ENCODE results near the gene SGTA.
"Not testable (repeated sequence)": the region's sequence is repeated elsewhere in the genome, so short reads cannot be mapped to it uniquely, and the experiment has no call there.

Gene SGTA

GRCh38 chr19:2716275-2716650 lies 66.8 kb downstream of the SGTA start:
- Histone ChIP-seq H3K9ac (ENCODE audit: low read depth, low read length) (no peak overlapping the region), H3K4me3 (ENCODE audit: low read length) (no peak overlapping the region), H3K4me1 (ENCODE audit: control insufficient read depth, insufficient read depth, low read length) (peaks cover 11% of the 10 kb centered on the region), H3K9me3 (replicated peaks; ENCODE audit: low read length) (peaks cover 9% of the 10 kb centered on the region), H3K27me3 (ENCODE audit: control insufficient read depth, insufficient read depth, low read length) (no peaks in the 10 kb centered on the region), H3K36me3 (ENCODE audit: insufficient read depth, low read length) (no peaks in the 10 kb centered on the region), H3K4me2 (ENCODE audit: low read length) (no peak overlapping the region)

GRCh38 chr19:2715470-2716274 lies 67.4 kb downstream of the SGTA start:
- Histone ChIP-seq H3K4me3 (ENCODE audit: low read length) (no peak overlapping the region), H3K9me3 (replicated peaks; ENCODE audit: low read length) (peaks cover 9% of the 10 kb centered on the region), H3K4me2 (ENCODE audit: low read length) (no peak overlapping the region), H3K27me3 (ENCODE audit: control insufficient read depth, insufficient read depth, low read length) (no peaks in the 10 kb centered on the region), H3K9ac (ENCODE audit: low read depth, low read length) (no peak overlapping the region), H3K36me3 (ENCODE audit: insufficient read depth, low read length) (no peaks in the 10 kb centered on the region), H3K4me1 (ENCODE audit: control insufficient read depth, insufficient read depth, low read length) (peaks cover 11% of the 10 kb centered on the region)

- H3K4me1 ChIP-seq (ENCODE audit: control insufficient read depth, insufficient read depth, low read length): peaks cover 2% of the 10 kb centered on the region
- H3K4me2 ChIP-seq (ENCODE audit: low read length): no peak overlapping the region
- H3K9ac ChIP-seq (ENCODE audit: low read depth, low read length): no peak overlapping the region
- no peaks in the 10 kb centered on the region for H3K36me3 ChIP-seq (ENCODE audit: insufficient read depth, low read length)
- no peak overlapping the region for H3K4me3 ChIP-seq (ENCODE audit: low read length)
- H3K9me3 ChIP-seq (replicated peaks; ENCODE audit: low read length): peaks cover 9% of the 10 kb centered on the region
- no peaks in the 10 kb centered on the region for H3K27me3 ChIP-seq (ENCODE audit: control insufficient read depth, insufficient read depth, low read length)
Measured at GRCh38 chr19:2714531-2715269, 68.4 kb downstream of the SGTA start.

- H3K9ac ChIP-seq (ENCODE audit: low read depth, low read length); H3K4me2 ChIP-seq (ENCODE audit: low read length); H3K4me1 ChIP-seq (ENCODE audit: control insufficient read depth, insufficient read depth, low read length); H3K4me3 ChIP-seq (ENCODE audit: low read length); H3K36me3 ChIP-seq (ENCODE audit: insufficient read depth, low read length); H3K9me3 ChIP-seq (replicated peaks; ENCODE audit: low read length); H3K27me3 ChIP-seq (ENCODE audit: control insufficient read depth, insufficient read depth, low read length): not testable (repeated sequence)
Measured at GRCh38 chr19:2714102-2714501, 69.0 kb downstream of the SGTA start.

GRCh38 chr19:2713170-2713569 lies 69.9 kb downstream of the SGTA start:
- not testable (repeated sequence) for H3K9ac ChIP-seq (ENCODE audit: low read depth, low read length); H3K9me3 ChIP-seq (replicated peaks; ENCODE audit: low read length); H3K4me3 ChIP-seq (ENCODE audit: low read length); H3K4me2 ChIP-seq (ENCODE audit: low read length); H3K27me3 ChIP-seq (ENCODE audit: control insufficient read depth, insufficient read depth, low read length); H3K4me1 ChIP-seq (ENCODE audit: control insufficient read depth, insufficient read depth, low read length); H3K36me3 ChIP-seq (ENCODE audit: insufficient read depth, low read length)

- H3K4me2 ChIP-seq (ENCODE audit: low read length): no peak overlapping the region
Measured at GRCh38 chr19:2711875-2712205, 71.2 kb downstream of the SGTA start.

GRCh38 chr19:2711172-2711874 lies 71.8 kb downstream of the SGTA start:
- Histone ChIP-seq H3K9me3 (replicated peaks; ENCODE audit: low read length) (peaks cover 9% of the 10 kb centered on the region), H3K36me3 (ENCODE audit: insufficient read depth, low read length) (no peaks in the 10 kb centered on the region), H3K4me2 (ENCODE audit: low read length) (no peak overlapping the region), H3K27me3 (ENCODE audit: control insufficient read depth, insufficient read depth, low read length) (no peaks in the 10 kb centered on the region), H3K4me1 (ENCODE audit: control insufficient read depth, insufficient read depth, low read length) (no peaks in the 10 kb centered on the region), H3K4me3 (ENCODE audit: low read length) (no peak overlapping the region), H3K9ac (ENCODE audit: low read depth, low read length) (no peak overlapping the region)

More at GRCh38 chr19:2711875-2712205, 71.2 kb downstream of the SGTA start:
- H3K4me3 ChIP-seq (ENCODE audit: low read length): no peak overlapping the region
- no peaks in the 10 kb centered on the region for H3K27me3 ChIP-seq (ENCODE audit: control insufficient read depth, insufficient read depth, low read length)
- H3K36me3 ChIP-seq (ENCODE audit: insufficient read depth, low read length): no peaks in the 10 kb centered on the region
- H3K4me1 ChIP-seq (ENCODE audit: control insufficient read depth, insufficient read depth, low read length): no peaks in the 10 kb centered on the region
- peaks cover 9% of the 10 kb centered on the region for H3K9me3 ChIP-seq (replicated peaks; ENCODE audit: low read length)
- no peak overlapping the region for H3K9ac ChIP-seq (ENCODE audit: low read depth, low read length)

GRCh38 chr19:2706251-2706650 lies 76.8 kb downstream of the SGTA start:
- H3K4me3 ChIP-seq (ENCODE audit: low read length): no peak overlapping the region
- peaks cover 22% of the 10 kb centered on the region for H3K27me3 ChIP-seq (ENCODE audit: control insufficient read depth, insufficient read depth, low read length)
- no peak overlapping the region for H3K9ac ChIP-seq (ENCODE audit: low read depth, low read length)
- H3K4me1 ChIP-seq (ENCODE audit: control insufficient read depth, insufficient read depth, low read length): peaks cover 3% of the 10 kb centered on the region
- no peak overlapping the region for H3K4me2 ChIP-seq (ENCODE audit: low read length)
- H3K9me3 ChIP-seq (replicated peaks; ENCODE audit: low read length): no peaks in the 10 kb centered on the region
- H3K36me3 ChIP-seq (ENCODE audit: insufficient read depth, low read length): no peaks in the 10 kb centered on the region
